HG02981 (cell line): ENCODE results near the gene USP8.
"Not testable (repeated sequence)": the region's sequence is repeated elsewhere in the genome, so short reads cannot be mapped to it uniquely, and the experiment has no call there.

ENCODE experiments used
- ATAC-seq: cut with Tn5 transposase; IDR thresholded peaks from one replicate; pipeline ENCODE4 v1.9.1; 2021; ENCODE audit warnings: mild to moderate bottlenecking, moderate library complexity; ENCODE audit not compliant: unreplicated experiment

USP8 gene

GRCh38 chr15:50424066-50424890, at the start of gene USP8:
Gene USP8, plus strand, starts transcription at chr15:50424405. Its CDS starts 14,669 bp downstream, at chr15:50439074.
- peak; percentile 91 for ATAC-seq

GRCh38 chr15:50377867-50378751, 46.1 kb upstream of the USP8 start:
- ATAC-seq, result peak; percentile 99

- ATAC-seq, result no peak
Observed at GRCh38 chr15:50378776-50379175, 45.4 kb upstream of the USP8 start.

GRCh38 chr15:50379413-50379812, 44.8 kb upstream of the USP8 start:
- ATAC-seq, result not testable (repeated sequence)

GRCh38 chr15:50380089-50380488, 44.1 kb upstream of the USP8 start:
- ATAC-seq, result no peak

- no peak for ATAC-seq
Observed at GRCh38 chr15:50381438-50381837, 42.8 kb upstream of the USP8 start.

- ATAC-seq, result not testable (repeated sequence)
Observed at GRCh38 chr15:50382408-50382807, 41.8 kb upstream of the USP8 start.

- ATAC-seq, result peak; percentile 79
Observed at GRCh38 chr15:50390554-50391264, 33.5 kb upstream of the USP8 start.

- ATAC-seq, result not testable (repeated sequence)
Observed at GRCh38 chr15:50391561-50391960, 32.6 kb upstream of the USP8 start.

- ATAC-seq, result no peak
Observed at GRCh38 chr15:50411870-50412269, 12.3 kb upstream of the USP8 start.

GRCh38 chr15:50414624-50415023, 9.6 kb upstream of the USP8 start:
- no peak for ATAC-seq

GRCh38 chr15:50415752-50416404, 8.3 kb upstream of the USP8 start:
- ATAC-seq, result no peak

GRCh38 chr15:50416890-50417289, 7.3 kb upstream of the USP8 start:
- ATAC-seq, result no peak

GRCh38 chr15:50418041-50418583, 6.1 kb upstream of the USP8 start:
- no peak for ATAC-seq

- no peak for ATAC-seq
Observed at GRCh38 chr15:50425219-50425618, 1.0 kb downstream of the USP8 start.

GRCh38 chr15:50425678-50426246, 1.6 kb downstream of the USP8 start:
- not testable (repeated sequence) for ATAC-seq

GRCh38 chr15:50426428-50426827, 2.2 kb downstream of the USP8 start:
- ATAC-seq, result no peak

GRCh38 chr15:50431204-50431603, 7.0 kb downstream of the USP8 start:
- no peak for ATAC-seq

GRCh38 chr15:50432230-50432629, 8.0 kb downstream of the USP8 start:
- ATAC-seq, result no peak

- no peak for ATAC-seq
Observed at GRCh38 chr15:50435772-50436171, 11.6 kb downstream of the USP8 start.
